Esophagus muscularis mucosa (tissue), 4 donors: ENCODE data around the gene CLDND2. TPM values are rescaled to one million over a fixed set of nuclear protein-coding genes. Genes with fewer than 3 reads are reported as not detected.

ENCODE experiments used
- DNase-seq: peaks from one replicate; pipeline ENCODE4 v3.0.0-alpha.2; 2017; ENCODE audit errors: extremely low spot score
- H3K27ac ChIP-seq, 4 donors: fragments of 200-600 bp; sonication (generic); replicated peaks in 1 of 4; 1 replicate in 3 of 4; 2 replicates in 1 of 4; pipeline ENCODE4 v1.5.1; 2016 to 2019; ENCODE audit warnings: mild to moderate bottlenecking in 1 of 4
- H3K27me3 ChIP-seq, 4 donors: fragments of 200-600 bp; sonication (generic); one replicate each; pipeline versions ENCODE4 v1.5.1 to v1.6.0; 2016 to 2019
- H3K36me3 ChIP-seq, 4 donors: fragments of 200-600 bp; sonication (generic); one replicate each; pipeline ENCODE4 v1.5.1; 2016 to 2019
- H3K4me1 ChIP-seq, 4 donors: fragments of 200-600 bp; sonication (generic); one replicate each; pipeline ENCODE4 v1.5.1; 2016 to 2019
- H3K4me3 ChIP-seq, 4 donors: fragments of 200-600 bp; sonication (generic); 1 replicate in 2 of 4; 2 replicates in 2 of 4; pipeline ENCODE4 v1.5.1; 2016 to 2019; ENCODE audit warnings: mild to moderate bottlenecking in 4 of 4, moderate library complexity in 1 of 4
- H3K9me3 ChIP-seq, 4 donors: fragments of 200-600 bp; sonication (generic); 1 replicate in 3 of 4; 2 replicates in 1 of 4; pipeline ENCODE4 v1.5.1; 2016 to 2019
- CTCF ChIP-seq, 3 experiments: fragments of 200-600 bp in 2 of 3; fragments of 450-650 bp in 1 of 3; sonication (generic) in 2 of 3; IDR thresholded peaks; one replicate each; pipeline ENCODE4 v1.5.1; 2017 to 2019; ENCODE audit warnings: antibody characterized with exemption in 3 of 3, mild to moderate bottlenecking in 2 of 3, moderate library complexity in 1 of 3
- EP300 ChIP-seq: sonication (generic); formaldehyde crosslinking; IDR thresholded peaks from one replicate; pipeline ENCODE4 v1.6.1; 2017; ENCODE audit warnings: antibody characterized with exemption
- POLR2A ChIP-seq: fragments of 450-650 bp; IDR thresholded peaks from one replicate; pipeline ENCODE4 v1.6.1; 2017; ENCODE audit warnings: antibody characterized with exemption, moderate library complexity, mild to moderate bottlenecking, low read depth
- POLR2AphosphoS5 ChIP-seq, 2 donors: sonication (generic); formaldehyde crosslinking; IDR thresholded peaks; one replicate each; pipeline ENCODE4 v1.6.1; 2017; ENCODE audit warnings: antibody characterized with exemption in 2 of 2
- WGBS: methylation state at CpG from one replicate; pipeline ENCODE4 v1.1.5; 2018; 5-methylcytosine and 5-hydroxymethylcytosine counted together
- intact Hi-C: fragments of 100-400 bp; cut with DNase I; formaldehyde crosslinking; loops from one replicate; pipeline ENCODE4 v1.15.1; 2023
- total RNA-seq, 4 donors: library from RNA; depleted of rRNA; stranded (reverse); fragments of >200 nt; gene quantifications; one replicate each; pipeline versions ENCODE4 v1.1.0 to v1.2.1, GENCODE V29; 2016

CLDND2 gene
- total RNA-seq, 4 donors from 2014 or later = not detected

- intact Hi-C loops = no loop called here
- Histone ChIP-seq H3K9me3 (no peaks in the 10 kb centered on the region), H3K4me3 (no peak overlapping the region), H3K36me3 (no peaks in the 10 kb centered on the region), H3K27ac (no peak overlapping the region), H3K4me1 (peaks cover 7 to 15% (median 11%) of the 10 kb centered on the region in 4 donors), H3K27me3 (peaks cover 5 to 88% (median 30%) of the 10 kb centered on the region in 4 donors)
- no peak for DNase-seq
- no peak for TF ChIP-seq EP300
- no peak for TF ChIP-seq POLR2A
- no peak for TF ChIP-seq POLR2AphosphoS5 (IDR thresholded peaks at IDR 0.05)
- no peak for TF ChIP-seq CTCF (IDR thresholded peaks at IDR 0.05)
- 84% methylated on average over 6 of the region's 6 CpGs for WGBS
These were observed 44.7 kb downstream of the CLDND2 start for GRCh38 chr19:51324167-51324481.

DNA sequence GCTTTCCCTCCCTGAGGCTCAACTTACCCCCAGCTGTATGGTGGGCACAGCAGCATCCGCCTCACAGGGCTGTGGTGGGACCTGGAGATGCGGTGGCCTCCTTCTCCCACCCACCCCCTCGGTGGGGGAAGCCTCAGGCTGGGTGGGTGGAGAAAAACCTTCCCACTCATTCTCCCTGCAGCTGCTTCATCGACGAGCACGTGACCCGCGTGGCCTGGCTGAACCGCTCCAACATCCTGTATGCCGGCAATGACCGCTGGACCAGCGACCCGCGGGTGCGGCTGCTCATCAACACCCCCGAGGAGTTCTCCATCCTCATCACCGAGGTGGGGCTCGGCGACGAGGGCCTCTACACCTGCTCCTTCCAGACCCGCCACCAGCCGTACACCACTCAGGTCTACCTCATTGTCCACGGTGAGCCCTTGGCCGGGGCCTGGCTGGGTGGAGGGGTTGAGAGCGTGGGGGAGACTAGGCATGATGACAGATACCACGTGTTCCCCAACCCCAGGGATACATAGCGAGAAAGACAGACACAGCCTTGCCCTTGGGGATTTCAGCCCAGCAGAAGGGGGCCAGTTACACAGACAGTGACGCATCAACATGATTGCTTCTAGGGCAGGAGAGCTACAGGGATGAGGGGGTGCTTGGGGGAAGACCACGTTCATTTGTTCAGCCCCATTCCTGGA is 45.2 kb downstream of the CLDND2 start:
- intact Hi-C loops = no loop called here
- Histone ChIP-seq H3K4me1 (peaks cover 7 to 15% (median 11%) of the 10 kb centered on the region in 4 donors), H3K27ac (no peak overlapping the region), H3K9me3 (no peaks in the 10 kb centered on the region), H3K27me3 (peaks cover 5 to 87% (median 27%) of the 10 kb centered on the region in 4 donors), H3K4me3 (no peak overlapping the region), H3K36me3 (no peaks in the 10 kb centered on the region)
- 85% methylated on average over 29 of the region's 29 CpGs for WGBS
- no peak for DNase-seq
- TF ChIP-seq CTCF (IDR thresholded peaks at IDR 0.05) (no peak), EP300 (no peak), POLR2A (no peak), POLR2AphosphoS5 (IDR thresholded peaks at IDR 0.05) (no peak)

DNA sequence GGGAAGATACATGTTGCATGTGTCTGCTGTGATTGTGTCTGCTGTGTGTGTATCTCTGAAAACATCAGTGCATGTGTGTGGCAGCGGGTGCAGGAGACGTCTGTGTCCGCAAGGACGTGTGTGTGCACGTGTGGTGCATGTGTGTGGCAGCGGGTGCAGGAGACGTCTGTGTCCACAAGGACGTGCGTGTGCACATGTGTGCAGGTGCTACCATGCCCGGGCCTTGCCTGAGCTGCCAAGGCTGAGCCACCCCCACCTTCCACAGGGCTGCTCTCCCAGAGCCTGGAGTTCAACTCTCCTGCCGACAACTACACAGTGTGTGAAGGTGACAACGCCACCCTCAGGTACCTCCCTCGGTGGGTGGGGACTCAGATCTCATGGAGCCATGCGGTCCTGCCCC is 47.0 kb downstream of the CLDND2 start:
- Histone ChIP-seq H3K4me3 (no peak overlapping the region), H3K9me3 (no peaks in the 10 kb centered on the region), H3K4me1 (peaks cover 0 to under 1% (median 0%) of the 10 kb centered on the region in 4 donors), H3K27ac (no peak overlapping the region), H3K36me3 (no peaks in the 10 kb centered on the region), H3K27me3 (peaks cover 1 to 87% (median 9%) of the 10 kb centered on the region in 4 donors)
- TF ChIP-seq POLR2A (no peak), POLR2AphosphoS5 (IDR thresholded peaks at IDR 0.05) (no peak), CTCF (IDR thresholded peaks at IDR 0.05) (no peak), EP300 (no peak)
- intact Hi-C loops = no loop called here
- WGBS = 90% methylated on average over 9 of the region's 14 CpGs
- DNase-seq = no peak

DNA sequence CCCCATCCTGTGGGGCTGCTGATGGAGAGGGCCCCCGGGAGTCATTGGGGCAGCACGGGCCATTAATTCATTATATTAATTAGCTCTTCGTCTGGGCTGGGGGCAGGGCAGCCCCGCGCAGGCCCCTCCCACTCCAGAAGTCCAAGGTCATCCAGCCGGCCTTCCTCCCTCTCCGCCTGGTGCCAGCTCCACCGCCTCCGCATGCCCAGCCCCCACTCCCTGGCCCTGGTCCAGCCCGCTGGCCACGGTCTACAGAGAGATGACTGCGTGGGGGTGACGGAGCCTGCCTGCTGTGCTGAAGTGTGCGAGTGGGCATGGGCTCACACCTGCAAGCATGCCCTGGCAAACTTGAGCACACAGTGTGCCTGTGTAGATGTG is 48.5 kb downstream of the CLDND2 start:
- Histone ChIP-seq H3K36me3 (no peaks in the 10 kb centered on the region), H3K27me3 (peaks cover 0 to 83% (median 0%) of the 10 kb centered on the region in 4 donors), H3K9me3 (no peaks in the 10 kb centered on the region), H3K27ac (no peak overlapping the region), H3K4me1 (no peaks in the 10 kb centered on the region), H3K4me3 (no peak overlapping the region)
- intact Hi-C loops = no loop called here
- WGBS = 27% methylated on average over 7 of the region's 14 CpGs
- TF ChIP-seq POLR2AphosphoS5 (IDR thresholded peaks at IDR 0.05) = no peak
- TF ChIP-seq EP300 = no peak
- no peak for TF ChIP-seq CTCF (IDR thresholded peaks at IDR 0.05)
- no peak for TF ChIP-seq POLR2A
- no peak for DNase-seq
